GM21367 (cell line): ENCODE data around the gene PMIS2.
"Not testable (repeated sequence)": the region's sequence is repeated elsewhere in the genome, so short reads cannot be mapped to it uniquely, and the experiment has no call there.

Experiments
- ATAC-seq: cut with Tn5 transposase; IDR thresholded peaks from one replicate; pipeline ENCODE4 v1.9.1; 2021; ENCODE audit not compliant: unreplicated experiment

PMIS2 gene

DNA sequence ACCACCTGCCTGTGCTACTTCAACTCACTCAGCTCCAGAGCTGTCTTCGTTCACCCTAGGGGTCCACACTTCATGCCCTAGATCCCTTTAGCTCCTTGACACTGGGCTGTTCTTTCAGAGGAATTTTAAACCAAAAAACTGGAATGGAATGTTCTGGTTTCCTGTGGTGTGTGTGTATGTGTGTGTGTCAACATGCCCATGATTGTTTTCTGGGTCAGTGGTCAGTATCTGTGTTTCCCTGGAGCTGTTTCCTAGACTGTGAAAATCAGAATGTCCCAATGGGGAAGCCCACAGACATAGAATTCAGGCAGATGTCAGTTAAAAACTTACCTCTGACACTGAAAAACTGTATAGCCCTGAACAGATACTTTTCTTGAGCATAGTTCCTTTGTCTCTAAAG lies 1.3 kb downstream of the PMIS2 start:
- ATAC-seq = no peak

DNA sequence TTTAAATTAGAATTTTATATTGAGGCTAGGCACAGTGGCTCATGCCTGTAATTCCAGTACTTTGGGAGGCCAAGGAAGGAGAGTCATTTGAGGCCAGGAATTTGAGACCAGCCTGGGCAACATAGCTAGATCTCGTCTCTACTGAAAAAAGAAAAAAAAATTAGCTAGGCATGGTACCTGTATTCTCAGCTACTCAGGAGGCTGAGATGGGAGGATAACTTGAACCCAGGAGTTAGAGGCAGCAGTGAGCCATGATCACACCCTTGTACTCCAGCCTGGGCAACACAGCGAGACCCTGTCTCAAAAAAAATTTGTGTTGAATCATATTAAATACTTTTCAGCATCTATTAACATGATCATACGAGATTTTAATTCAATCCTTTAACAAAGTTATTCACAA lies 4.9 kb downstream of the PMIS2 start:
- no peak for ATAC-seq

DNA sequence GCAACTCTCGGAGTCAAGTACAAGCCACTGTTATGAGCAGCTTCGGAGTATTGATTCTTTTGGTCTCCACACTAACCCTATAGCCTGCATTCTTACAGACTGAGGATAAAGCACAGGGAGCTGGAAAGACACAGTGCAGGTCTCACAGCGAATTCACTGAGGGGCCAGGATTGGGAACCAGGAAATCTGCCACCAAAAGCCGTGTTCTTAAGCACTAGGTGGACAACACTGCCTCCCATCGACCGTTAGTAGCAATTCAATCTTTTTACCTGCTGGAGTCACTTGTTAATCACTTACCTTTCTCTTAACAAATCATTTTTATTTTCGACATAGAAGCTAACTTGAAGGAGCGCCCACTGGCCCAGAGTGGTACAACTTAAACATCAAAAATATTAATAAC lies 6.3 kb downstream of the PMIS2 start:
- no peak for ATAC-seq

DNA sequence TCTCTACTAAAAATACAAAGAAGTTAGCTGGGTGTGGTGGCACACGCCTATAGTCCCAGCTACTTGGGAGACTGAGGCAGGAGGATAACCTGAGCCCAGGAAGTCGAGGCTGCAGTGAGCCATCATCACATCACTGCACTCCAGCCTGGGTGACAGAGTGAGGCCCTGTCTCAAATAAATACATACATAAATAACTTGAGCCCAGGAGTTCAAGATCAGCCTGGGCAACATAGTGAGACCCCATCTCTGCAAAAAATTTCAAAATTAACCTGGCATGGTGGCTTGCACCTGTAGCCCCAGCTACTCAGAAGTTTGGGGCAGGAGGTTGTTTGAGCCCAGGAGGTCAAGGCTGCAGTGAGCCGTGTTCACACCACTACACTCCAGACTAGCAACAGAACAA lies 9.1 kb downstream of the PMIS2 start:
- ATAC-seq = not testable (repeated sequence)

DNA sequence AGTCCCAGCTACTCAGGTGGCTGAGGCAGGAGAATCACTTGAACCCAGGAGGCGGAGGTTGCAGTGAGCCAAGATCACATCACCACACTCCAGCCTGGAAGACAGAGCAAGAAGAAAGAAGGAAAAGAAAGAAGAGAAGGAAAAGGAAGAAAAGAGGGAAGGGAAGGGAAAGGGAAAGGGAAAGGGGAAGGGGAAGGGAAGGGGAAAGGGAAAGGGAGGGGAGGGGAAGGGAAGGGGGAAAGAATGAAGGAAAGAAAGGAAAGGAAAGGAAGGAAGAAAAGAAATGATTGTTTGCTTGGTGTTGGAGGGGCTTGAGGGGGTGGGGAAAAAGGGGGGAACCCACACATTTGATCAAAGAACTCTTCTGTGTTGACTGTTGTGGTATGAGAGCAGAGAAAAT lies 10.0 kb downstream of the PMIS2 start:
- no peak for ATAC-seq

DNA sequence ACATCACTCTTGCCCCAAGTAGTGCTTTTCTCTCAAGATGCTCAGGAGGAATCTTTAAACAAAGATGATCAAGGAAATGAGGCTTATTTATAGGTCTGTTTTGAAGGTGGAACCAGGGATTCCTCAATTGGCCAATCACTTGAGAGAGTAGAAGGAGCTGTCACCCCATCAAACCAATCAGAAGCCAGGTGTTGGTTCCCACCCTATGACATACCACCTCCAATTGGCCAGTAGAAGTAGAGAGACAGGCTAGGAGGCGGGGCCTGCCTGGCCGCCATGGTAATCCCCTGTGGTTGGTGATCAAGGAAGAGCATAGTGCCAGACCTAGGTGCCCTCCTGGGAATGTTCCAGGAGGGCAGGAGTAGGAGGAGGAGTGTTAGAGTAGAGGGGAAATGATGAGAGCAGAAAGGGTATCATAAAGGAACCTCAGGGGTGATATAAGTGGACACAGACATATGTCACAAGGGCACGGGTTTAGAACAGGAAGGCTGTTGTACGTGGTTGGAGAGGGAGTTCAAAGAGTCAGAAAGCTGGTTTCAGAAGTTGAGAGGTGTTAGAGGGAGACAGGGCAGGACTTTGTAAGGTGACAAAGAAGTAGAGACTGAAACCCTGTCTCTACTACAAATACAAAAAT lies 10.5 kb downstream of the PMIS2 start:
- no peak for ATAC-seq

DNA sequence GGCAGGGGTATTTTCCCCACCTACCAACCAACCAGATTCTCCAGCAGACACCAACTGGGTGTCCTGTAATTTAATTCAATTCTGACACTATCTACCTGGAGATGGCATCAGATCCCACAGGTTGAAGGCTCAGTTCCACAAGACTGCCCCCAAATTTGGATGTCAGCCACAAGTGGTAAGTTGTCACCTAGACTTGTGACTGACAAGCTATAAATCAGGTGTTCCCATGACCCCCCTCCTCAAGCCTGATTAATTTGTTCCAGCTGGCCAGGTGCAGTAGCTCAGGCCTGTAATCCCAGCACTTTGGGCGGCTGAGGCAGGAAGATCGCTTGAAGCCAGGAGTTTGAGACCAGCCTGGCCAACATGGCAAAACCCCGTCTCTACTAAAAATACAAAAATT lies 16.0 kb downstream of the PMIS2 start:
- no peak for ATAC-seq

DNA sequence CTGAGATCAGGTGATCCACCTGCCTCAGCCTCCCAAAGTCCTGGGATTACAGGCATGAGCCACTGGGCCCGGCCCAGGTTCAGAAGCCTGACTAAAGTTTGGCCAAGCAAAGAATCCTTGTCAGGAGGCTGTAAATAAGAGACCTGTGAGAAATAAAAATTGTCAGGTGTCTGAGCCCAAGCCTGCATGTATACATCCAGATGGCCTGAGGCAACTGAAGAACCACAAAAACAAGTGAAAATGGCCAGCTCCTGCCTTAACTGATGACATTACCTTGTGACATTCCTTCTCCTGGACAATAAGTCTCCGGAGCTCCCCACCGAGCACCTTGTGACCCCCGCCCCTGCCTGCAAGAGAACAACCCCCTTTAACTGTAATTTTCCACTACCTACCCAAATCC lies 18.5 kb downstream of the PMIS2 start:
- ATAC-seq = not testable (repeated sequence)

DNA sequence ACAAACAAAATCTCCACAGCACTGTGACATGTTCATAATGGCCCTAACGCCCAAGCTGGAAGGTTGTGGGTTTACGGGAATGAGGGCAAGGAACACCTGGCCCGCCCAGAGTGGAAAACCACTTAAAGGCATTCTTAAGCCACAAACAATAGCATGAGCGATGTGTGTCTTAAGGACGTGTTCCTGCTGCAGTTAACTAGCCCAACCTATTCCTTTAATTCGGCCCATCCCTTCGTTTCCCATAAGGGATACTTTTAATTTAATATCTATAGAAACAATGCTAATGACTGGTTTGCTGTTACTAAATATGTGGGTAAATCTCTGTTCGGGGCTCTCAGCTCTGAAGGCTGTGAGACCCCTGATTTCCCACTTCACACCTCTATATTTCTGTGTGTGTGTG lies 21.2 kb downstream of the PMIS2 start:
- ATAC-seq = not testable (repeated sequence)

DNA sequence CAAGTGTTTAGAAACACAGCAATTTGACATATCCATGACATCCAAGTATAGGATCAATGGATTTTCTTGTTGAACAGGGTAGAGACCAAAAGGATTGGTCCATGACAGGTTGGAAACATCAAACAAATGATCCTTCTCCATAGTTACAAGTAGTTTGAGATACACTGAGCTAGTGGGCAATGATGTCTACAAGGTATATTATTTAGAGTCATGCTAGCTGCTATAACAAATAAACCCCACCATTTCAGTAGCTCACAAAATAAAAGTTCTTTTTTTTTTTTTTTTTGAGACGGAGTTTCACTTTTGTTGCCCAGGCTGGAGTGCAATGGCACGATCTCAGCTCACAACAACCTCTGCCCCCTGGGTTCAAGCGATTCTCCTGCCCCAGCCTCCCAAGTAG lies 21.7 kb downstream of the PMIS2 start:
- no peak for ATAC-seq

DNA sequence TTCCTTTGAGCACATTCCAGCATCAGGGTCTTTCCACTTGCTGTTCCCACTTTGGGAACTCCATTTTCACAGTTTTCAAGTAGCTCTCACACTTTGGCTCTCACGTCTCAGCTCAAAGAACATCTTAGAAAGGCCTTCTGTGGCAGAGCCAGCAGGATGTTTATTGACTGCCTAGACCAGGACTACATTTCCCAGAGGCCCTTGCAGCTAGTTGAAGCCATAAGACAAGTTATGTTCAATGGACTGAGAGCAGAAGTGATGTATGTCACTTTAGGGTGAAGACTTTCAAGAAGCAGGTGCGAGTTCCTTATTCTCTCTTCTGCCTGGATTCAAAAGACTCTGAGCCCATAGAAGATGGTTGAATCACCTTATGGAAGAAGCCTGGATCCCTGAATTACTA lies 22.3 kb downstream of the PMIS2 start:
- no peak for ATAC-seq

DNA sequence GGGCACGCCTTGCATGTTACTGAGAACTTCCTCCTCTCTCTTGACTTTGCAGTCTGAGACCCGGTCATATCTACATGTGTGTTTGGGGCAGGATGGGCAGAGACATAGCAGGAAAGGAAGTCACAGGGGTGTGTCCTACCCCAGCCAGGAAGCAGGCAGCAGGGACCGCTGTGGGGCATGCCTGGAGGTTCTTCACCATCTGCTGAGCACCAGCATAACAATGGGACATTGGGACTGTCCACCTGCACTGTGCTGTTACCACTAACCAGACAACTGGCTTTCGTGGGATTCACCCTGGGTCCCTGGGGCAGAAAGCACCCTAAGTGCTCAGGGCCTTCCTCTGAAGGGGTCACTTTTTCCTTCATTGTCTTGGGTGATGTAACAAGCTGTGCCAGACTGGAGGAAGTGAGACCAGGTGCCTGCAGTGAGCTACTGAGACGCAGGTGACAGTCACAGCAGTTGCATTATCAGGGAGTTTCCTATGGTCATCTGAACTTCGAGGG lies 23.9 kb downstream of the PMIS2 start:
- ATAC-seq = no peak

DNA sequence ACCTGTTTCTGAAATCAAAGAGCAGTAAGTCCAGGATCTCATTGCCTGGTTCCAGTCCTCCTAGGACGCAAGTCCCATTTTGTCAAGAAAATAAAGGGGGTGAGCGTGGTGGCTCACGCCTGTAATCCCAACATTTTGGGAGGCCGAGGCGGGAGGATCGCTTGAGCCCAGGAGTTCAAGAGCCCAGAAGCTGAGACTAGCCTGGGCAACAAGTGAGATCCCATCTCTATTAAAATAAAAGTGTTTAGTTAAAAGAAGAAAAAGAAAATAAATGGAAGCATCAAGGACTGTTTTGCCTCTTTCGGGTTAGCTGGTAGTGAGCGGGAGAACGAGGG lies 26.2 kb downstream of the PMIS2 start:
- ATAC-seq = no peak

DNA sequence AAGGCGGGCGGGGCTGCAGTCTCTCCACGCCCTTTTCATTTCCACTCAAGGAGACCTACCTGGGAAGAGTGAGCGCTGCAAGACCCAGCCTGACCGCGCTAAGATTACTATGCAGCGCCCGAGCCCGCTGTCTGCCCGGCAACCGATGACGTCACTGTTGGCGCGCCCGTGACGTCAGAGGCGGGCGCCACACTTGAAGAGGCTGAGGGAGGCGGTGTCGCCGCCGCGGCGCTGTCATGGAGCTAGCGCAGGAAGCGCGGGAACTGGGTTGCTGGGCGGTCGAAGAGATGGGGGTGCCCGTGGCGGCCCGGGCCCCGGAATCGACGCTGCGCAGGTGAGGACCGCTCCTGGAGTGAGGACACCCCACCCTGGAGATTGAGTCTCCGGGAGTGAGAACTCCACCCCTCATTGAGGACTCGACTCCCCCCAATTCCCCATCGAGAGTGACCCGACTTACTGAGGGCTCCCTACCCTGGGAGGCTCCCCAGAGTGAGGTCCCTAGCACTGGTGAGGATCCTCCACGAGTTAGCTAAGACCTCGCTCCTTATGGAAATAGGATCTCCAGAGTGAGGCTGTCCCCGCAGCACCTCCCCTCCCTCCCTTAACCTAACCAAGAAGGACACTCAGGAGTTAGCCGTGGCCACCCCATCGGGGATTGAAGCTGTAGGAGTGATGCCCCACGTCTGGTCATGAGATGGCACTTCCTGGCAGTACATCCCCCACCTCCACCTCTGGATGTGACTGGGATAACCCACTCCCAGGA lies 26.8 kb downstream of the PMIS2 start, which contains the start of gene HAUS5:
TSS of gene HAUS5 (plus strand) at position 177 of the 763 bp plus-strand sequence. CDS start at position 237, 60 bp downstream.
- peak; percentile 61 for ATAC-seq

DNA sequence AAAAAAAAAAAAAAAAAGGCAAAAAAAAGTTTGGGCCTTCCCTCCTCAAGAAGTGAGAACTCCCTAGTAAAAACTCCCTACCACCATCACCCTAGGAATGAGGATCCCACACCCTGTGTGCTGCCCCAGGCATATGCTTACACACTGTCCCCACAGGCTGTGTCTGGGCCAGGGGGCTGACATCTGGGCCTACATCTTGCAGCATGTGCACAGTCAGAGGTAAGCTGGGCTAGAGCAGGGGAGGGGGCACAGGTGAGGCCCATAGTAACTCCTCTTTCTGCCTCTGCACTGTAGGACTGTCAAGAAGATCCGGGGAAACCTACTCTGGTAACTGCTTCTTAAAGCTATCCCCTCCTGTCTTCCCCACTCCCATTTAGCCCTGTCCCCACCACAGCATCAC lies 27.6 kb downstream of the PMIS2 start:
- ATAC-seq = no peak

DNA sequence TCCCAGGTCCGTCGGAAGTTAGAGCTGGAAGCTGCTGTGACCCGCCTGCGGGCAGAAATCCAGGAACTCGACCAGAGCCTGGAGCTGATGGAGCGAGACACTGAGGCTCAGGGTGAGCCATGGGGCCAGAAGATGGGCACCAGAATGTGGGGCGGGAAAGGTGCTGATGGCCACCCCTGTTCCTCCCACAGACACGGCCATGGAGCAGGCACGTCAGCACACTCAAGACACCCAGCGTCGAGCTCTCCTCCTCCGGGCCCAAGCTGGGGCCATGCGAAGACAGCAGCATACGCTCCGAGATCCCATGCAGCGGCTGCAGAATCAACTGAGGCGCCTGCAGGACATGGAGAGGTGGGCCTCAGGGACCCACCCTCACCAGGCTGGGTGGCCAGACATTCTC lies 29.1 kb downstream of the PMIS2 start:
- no peak for ATAC-seq

DNA sequence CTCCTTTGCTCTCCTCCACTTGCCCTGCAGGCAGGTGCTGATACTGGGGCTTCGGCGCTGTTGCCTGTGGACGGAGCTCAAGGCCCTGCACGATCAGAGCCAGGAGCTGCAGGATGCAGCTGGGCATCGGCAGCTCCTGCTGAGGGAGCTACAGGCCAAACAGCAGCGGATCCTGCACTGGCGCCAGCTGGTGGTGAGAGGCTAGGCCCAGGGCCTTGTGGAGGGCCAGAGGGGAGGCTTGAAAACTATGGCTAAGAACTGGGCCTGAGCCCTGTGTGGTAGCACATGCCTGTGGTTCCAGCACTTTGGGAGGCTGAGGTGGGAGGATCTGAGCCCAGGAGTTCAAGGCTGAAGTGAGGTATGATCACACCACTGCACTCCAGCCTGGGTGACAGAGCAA lies 32.9 kb downstream of the PMIS2 start:
- no peak for ATAC-seq

DNA sequence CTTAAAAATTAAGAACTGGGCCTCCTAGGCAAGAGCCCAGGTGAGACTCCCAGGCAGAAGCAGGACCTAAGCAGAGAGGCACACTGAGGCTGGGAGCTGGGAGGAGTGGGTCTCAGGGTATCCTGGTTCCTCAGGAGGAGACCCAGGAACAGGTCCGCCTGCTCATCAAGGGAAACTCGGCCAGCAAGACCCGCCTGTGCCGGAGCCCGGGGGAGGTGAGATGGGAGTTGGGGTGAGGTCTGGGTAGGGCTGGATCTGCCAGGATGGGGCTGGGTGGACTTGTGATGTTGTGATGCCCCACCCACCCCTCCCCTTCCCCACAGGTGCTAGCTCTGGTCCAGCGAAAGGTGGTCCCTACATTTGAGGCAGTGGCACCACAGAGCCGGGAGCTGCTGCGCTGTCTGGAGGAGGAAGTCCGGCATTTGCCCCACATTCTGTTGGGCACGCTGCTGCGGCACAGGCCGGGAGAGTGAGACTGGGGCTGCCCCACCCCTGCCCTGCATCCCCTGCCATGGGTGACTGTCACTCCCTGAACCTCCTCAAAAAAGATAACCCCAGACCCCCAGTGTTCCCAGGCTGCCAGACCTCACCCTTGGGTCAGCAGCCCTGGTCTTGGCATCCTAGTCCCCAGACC lies 33.4 kb downstream of the PMIS2 start:
- ATAC-seq = no peak

DNA sequence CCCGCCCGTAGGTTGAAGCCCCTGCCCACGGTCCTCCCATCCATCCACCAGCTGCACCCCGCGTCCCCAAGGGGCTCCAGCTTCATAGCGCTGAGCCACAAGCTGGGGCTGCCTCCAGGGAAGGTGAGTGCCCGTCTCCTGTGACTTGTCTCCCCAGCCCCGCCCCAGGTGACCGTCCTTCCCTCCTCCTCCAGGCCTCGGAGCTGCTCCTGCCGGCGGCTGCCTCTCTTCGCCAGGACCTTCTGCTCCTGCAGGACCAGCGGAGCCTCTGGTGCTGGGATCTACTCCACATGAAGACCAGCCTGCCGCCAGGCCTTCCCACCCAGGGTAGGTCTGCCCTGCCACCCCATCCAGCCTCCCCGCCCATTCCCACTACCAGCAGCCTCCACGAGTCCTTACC lies 34.0 kb downstream of the PMIS2 start:
- ATAC-seq = no peak

DNA sequence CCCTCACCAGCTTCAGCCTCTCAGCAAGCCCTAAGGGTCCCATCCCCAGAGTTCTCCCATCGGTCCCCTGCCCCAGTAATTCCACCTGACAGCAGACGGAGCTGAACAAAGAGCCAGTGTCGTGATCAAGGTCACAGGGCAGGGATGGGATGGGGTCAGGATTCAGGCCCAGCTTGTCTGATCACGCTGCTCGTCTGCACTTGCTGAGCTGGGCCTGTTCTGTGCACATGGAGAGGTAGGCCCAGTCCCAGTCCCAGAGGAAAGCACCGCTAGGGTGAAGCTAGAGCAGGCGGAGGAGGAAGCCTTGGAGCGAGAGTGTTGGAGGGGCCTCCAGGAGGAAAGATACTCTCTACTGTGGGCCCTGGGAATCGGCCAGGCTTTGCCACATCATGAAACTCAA lies 35.7 kb downstream of the PMIS2 start:
- no peak for ATAC-seq

DNA sequence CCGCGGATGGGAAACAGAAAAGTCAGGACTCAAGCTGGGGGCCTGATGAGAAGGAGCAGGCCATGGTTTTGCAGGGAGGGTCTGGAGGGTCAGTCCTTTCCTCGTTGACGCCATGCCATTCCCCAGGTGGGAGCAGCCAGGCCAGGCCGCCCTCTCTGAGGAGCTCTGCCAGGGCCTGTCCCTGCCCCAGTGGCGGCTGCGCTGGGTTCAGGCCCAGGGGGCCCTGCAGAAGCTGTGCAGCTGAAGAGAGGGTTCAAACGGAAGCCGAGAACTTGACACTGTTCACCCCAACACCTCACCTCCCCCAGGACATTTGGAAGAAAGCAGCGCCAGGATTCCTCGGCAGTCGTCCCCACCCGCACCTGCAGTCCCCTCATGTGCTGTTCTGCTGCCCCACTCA lies 36.8 kb downstream of the PMIS2 start:
- no peak for ATAC-seq

DNA sequence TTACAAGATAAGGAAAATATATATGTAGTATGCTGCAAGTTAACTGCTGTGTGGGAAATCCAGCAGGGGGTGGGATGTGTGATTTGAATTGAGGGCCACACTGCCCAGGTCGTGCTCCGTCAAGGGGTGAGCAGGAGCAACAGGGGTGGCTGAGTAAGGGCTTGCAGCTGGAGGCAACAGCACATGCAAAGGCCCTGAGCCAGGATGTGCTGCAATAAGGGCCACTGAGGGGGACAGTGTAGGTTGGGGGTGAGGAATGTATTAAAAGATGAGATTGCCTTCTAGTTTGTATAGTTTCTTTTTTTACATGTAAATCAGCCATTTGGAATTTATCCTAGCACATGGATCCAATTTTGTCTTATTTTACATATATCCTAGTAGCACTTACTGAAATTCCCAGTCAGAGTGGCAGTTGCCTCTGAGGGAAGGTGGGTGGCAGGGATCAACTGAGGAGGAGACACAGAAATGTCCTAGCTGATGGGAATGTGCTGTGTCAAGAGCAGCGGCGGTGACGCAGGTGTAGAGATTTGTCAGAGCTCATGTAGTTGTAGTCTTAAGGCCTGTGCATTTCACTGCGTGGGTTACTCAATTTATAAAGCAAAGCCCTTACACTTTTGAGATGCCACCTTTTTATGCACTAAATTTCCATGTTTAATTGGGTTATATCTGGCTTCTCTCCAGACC lies 37.5 kb downstream of the PMIS2 start:
- ATAC-seq = no peak
